MM.1S (cell line): ENCODE results near the gene PAPPA.

ENCODE experiments used
- EZH2 ChIP-seq: fragments of 300-600 bp; sonication (generic); optimal IDR thresholded peaks from 2 replicates; pipeline ENCODE3; 2017; ENCODE audit warnings: low read depth, mild to moderate bottlenecking, antibody characterized with exemption, low read length, mixed read lengths
- EZH2phosphoT487 ChIP-seq: fragments of 300-600 bp; sonication (generic); IDR thresholded peaks from 2 replicates; pipeline ENCODE4 v1.6.1; 2018; ENCODE audit warnings: antibody characterized with exemption, low read length
- TF ChIP-seq, protein P1 (sequence below): fragments of 300-600 bp; sonication (generic); IDR thresholded peaks from 2 replicates; pipeline ENCODE4 v1.5.1; 2016; ENCODE audit warnings: antibody characterized with exemption, low read length, mixed read lengths

DNA sequence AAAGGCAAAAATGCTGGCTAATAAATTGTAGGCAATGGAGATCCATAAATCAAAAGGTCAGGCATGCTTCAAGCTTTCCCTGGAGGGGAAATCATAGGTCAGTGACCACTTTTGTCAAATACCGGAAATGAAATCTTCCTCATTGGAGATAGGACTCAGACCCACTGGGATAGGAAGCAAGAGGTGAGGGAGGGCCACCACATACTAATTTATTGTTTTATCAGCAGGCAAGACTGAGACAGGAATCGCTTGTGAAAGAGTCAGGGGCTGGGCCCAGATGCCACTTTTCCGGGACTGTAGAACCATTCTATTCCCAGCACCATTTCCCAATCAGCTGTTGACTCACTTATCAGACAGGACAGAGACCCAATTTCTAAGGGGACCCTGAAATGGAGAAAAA lies 277.3 kb downstream of the PAPPA start:
- TF ChIP-seq EZH2, result no peak
- TF ChIP-seq, protein P1, sequence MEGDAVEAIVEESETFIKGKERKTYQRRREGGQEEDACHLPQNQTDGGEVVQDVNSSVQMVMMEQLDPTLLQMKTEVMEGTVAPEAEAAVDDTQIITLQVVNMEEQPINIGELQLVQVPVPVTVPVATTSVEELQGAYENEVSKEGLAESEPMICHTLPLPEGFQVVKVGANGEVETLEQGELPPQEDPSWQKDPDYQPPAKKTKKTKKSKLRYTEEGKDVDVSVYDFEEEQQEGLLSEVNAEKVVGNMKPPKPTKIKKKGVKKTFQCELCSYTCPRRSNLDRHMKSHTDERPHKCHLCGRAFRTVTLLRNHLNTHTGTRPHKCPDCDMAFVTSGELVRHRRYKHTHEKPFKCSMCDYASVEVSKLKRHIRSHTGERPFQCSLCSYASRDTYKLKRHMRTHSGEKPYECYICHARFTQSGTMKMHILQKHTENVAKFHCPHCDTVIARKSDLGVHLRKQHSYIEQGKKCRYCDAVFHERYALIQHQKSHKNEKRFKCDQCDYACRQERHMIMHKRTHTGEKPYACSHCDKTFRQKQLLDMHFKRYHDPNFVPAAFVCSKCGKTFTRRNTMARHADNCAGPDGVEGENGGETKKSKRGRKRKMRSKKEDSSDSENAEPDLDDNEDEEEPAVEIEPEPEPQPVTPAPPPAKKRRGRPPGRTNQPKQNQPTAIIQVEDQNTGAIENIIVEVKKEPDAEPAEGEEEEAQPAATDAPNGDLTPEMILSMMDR, result no peak
- TF ChIP-seq EZH2phosphoT487, result no peak
